ENCODE results near the gene RAX.

RAX gene

DNA sequence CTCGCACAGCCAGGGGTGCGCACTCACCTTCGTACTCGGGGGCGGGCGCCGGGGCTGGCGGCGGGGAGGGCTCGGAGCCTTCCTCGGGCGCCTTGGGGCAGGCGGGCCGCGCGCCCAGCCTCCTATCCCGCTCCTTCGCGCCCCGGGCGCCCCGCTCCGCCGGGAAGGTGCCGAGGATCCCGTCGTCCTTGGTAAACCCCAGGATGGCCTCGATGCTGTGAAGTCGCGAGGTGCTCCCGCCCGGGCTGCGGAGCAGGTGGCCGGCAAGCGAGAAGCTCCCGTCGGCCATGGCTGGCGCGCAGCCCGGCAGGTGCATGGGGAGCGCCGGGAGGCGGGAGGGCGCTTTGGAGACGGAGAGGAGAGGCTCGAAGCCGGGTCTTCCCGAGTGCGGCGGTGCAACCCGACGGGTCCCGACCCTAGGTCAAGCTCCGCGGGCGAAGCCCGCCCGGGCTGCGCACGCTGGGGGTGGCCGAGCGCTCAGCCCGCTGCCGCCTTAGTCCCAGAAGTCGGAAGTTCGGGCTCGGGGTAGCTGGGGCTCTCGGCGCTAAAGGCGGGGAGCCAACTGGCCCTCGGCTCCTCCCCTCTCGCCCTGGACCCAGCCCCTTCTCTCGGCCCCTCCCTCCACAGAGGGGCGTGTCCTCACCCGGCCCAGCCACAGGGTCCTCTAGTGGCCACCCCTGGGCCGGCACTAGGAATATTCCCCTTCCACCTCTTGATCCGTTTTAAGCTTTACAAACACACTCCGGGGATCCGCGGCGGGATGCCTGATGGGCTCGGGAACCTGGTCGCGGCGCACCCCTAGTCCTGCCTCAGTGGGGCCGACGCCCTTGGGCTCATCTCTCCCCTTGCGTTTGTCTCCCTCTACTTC lies at the start of gene RAX:
RAX (minus strand) TSS at position 564 of the 868 bp plus-strand sequence; CDS start at position 316, 248 bp downstream.
- no peak for DNase-seq (ENCODE audit: low spot score)

DNA sequence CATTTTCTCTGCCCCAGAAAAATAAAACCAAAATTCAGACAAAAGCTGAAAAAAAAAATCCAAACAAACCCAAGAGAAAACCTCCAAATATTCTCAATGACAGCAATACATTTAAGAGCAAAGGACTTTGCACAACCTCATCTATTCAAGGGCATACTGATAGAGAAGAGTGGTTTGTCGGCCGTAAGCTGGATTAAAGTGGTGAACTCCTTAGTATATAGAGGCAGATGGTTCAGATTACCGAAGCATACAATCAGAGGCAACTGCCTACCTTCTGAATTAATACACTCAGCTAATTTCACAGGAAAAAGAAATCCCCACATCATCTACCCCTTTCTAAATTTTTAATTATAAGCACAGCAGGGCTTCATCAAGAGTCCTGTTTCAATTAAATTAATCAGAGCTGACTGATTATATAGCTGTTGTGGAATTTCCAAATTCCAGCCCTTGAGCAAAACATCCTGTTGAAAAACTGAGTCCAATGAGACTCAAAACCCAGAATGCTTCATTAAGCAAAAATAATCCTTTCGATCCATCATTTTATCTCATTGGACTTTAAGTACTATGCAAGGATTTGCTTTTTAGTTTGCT lies 45.3 kb upstream of the RAX start, which contains the start of gene CPLX4:
CPLX4 (minus strand) TSS at position 190 of the 591 bp plus-strand sequence; CDS start at position 3, 187 bp downstream.
- no peak for DNase-seq (ENCODE audit: low spot score)

DNA sequence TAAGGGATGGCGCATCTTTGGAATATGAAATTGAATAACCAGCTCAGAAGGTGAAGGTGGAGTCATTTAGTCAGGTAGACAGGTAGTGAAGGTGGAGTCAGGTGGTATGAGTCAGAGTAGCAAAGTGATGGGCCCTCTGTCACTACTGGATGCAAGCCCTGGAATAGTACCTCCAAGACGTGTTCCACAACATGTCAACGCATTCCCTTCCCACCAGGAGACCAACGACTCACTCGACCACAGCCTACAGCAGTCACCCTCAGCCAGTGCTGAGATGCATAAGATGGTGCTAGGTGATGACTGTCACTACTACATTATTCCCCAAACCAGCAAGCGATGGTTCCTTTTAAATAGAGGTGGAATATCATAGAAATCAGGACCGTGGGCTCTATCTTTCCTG lies 38.4 kb upstream of the RAX start:
- no peak for DNase-seq (ENCODE audit: low spot score)

DNA sequence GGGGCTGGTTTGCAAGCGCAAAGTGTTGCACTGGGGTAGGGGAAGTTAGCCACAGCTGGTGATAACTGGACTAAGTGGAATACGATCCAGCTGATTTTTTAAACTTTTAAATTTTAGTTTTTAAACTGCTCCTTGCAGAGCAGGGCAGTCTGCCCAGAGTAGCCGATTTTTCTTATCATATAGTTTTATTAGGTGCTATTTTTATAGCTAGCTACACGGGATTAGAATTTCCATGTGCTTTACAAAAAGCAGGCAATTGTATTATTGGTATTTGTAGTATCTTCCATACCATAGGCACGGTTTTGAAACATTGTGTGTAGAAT lies 35.6 kb upstream of the RAX start:
- DNase-seq (ENCODE audit: low spot score): no peak

DNA sequence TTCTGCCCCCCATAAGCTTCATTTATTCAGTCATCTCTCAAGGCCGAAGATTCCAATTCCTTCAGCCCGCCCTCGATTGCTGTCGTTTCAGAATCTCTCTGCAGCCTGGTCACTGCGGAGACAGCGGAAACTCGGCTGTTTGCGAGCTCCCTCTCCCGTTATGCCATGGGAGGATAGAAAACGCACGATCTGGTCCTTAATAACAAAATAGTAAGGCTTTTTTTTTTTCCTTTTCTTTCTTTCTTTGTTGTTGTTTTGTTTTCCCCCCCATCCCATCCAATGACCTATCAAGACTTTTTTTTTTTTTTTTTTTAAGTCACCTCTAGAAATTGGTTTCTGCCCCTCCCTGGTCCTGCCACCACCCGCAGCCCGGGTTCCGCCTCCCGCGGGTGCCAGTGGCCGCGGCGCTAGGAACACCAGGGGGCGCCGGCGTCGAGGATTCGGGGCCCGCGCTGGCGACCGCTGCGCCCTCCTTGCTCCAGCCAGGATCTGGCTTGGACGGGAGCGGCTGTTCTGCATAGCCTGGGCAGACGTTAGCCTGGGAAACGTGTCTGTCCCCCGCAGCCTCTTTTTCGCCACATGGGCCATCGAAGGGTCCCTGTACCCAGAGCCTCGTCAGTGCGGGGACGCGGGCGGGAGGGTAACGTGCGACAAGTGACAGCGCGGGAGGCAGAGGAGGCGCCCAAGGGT lies 35.1 kb upstream of the RAX start:
- DNase-seq (ENCODE audit: low spot score): peak; percentile 57

DNA sequence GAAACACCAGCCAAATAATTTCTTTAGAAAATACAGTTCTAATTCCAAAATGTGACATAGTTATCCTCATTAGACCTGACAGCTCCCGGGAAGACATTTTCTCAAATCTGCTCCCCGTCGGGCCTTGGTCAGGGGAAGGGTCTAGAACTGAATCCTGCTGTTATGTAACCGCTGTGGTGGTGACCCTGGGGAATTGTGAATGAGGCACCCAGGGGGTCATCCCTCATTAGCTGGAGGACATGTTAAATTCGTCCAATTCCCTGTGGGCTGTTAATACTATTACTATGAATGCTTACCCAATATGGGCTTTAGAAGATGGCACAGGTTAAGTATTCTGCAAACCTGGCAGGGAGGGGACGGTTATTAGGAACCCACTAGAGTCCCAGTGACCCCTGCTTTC lies 33.4 kb upstream of the RAX start:
- no peak for DNase-seq (ENCODE audit: low spot score)

DNA sequence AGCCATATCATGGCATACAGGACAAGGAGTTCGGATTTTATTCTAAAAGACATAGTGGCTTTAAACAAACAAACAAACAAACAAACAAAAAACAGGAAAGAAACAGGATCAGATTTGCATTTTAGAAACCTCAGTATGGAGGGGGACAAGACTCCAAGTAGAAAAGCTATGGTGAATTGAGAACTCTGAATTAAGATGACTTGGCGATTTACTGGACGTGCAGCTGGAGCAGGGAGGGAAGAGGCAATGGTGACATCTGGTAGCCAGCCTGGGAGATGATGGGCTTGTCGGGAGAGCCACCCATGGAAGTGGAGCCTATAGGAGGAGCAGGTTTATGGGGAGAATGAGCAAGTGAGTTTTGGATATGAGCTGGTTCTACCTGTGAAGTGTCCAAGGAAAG lies 32.0 kb upstream of the RAX start:
- DNase-seq (ENCODE audit: low spot score): no peak

DNA sequence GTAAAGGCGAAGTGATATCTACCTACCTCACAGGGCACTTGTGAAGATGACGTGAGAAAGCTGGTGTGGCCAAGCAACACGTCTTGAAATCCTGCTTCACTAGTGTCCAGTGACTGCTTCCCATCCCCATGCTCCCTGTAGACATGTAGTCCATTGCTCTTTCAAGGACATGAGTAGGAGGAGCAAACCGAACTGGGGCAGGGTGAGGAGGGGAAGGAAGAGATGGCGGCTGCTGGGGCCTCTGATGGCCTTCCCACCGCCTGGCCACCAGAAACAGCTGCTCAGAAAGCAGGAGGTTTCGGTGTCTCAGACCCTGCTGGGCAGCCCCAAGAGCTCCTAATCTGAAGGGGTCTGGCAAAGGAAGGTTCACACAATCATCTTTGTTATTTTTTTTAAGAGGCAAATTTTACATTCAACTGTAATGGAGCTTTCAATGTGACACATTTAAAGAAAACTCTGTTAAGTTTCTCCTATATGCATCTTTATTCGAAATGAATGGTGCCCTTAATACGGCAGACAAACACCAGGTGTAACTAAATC lies 30.5 kb upstream of the RAX start:
- DNase-seq (ENCODE audit: low spot score): no peak

DNA sequence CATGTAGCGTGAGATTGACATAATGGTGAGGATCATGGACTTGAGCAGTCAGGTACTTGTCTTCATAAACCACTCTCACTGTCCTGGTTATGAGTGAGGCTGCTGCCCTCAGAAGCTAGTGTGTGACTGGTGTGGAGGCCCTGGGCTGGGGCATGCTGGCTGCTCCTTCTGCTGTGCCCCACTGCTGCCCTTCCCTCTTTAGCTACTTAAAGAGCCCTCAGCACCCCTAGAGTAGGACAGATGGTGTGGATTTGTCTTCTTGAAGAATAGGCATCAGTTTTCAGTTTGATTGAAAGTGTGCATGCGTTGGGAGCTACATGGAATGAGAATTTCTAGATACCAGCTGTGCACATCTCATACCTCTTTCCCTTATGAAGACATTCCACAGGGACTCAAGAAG lies 29.8 kb upstream of the RAX start:
- DNase-seq (ENCODE audit: low spot score): no peak

DNA sequence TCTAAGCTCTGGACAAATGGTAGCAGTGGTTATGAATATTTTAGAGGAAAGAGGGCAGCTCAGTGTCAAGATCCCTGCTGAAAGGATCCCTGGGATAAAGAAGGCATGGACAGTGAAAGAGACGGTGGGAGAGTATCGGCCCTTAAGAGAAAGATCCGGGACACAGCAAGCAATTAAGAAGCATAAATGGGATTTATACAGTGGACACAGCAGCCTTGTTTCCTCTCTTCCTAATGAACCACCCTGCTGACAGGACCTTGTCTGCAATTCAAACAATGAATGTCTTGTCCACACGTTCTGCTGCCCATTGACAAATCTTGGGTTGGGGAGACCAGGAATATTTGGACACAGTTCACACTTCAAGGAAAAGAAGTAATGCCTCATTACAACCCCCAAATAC lies 28.7 kb upstream of the RAX start:
- DNase-seq (ENCODE audit: low spot score): no peak

DNA sequence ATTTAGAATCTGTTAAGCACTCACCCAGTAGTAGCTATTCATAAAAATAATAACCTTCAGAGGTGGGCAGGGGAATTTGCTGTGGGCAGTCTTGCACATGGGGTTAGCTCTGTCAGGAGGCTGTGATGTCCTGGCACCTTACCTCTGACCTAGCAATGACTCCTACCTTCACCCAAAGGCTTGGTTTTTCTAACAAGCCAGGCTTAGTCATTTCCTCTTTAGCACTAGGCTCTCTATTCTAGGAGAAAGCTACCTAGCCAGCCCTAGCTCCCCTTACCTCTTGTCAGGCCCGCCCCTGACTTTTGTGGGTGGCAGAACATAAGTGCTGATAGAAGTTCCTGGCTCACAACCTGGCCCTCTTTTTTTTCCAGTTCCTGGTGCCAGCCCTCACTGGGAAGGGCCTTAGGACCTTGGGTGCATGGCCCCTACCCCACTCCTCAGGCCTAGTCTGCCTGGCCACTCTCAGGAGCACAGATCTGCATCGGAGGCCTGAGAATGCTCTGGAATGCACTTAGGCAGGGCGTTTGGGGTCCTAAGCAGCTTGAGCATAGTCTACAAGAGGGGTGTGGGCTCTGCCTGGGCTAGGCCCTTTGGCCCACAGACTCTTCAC lies 27.5 kb upstream of the RAX start:
- DNase-seq (ENCODE audit: low spot score): no peak

DNA sequence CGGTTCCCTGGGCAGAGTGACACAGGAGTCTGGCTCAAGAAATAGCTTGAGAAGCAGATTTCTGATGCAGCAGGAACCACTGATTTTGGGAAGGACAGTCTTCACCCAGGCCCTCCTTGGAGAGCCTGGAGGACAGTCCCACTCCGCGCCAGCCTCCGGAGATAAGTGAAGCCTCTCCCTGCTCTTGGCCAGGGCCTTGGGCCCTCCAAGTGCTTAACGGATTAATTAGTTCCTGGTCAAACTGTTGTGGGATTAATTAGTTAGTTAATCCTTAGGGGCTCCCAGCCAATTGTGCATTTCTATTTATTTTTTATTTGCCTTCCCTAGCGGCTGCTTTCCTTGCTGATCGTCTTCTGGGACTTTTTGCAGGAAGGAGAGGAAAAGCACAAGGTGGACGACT lies 25.6 kb upstream of the RAX start:
- no peak for DNase-seq (ENCODE audit: low spot score)

DNA sequence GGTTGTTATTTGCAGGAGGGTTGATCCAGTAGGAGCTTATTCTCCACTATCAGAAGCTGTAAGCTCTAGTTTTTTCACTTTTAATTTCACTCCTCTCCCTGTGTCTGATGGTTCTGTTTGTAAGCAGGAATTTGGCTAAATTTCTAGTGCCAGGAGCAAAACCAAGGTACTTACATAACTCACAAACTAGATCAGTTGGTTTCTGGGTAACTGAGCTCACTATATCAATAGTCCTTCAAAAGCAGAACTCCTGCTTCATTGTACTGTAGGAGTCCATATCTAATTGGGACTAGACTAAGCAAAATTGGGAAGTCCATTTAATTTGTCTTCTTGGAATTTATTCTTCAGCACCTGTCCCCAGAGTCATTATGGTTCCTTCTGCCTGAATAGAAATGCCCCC lies 20.1 kb upstream of the RAX start:
- DNase-seq (ENCODE audit: low spot score): no peak

DNA sequence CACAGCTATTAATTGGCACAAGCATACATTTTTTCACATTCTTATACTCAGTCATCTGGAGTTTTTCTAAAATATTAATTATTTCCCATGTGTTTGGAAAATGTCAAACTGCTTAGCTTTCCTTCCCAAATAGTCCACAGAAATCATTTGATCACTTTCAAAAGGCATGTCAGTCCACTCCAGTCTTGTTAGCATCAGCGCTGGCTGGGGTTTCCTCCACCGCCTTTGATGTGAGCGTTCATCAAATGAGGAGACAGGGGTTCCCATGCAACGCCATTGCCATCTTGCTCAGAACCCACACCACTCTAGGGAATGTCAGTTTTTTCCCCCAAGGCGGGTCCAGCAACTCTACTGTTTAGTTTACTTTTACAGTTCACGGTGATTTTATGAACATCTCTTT lies 13.1 kb upstream of the RAX start:
- no peak for DNase-seq (ENCODE audit: low spot score)

DNA sequence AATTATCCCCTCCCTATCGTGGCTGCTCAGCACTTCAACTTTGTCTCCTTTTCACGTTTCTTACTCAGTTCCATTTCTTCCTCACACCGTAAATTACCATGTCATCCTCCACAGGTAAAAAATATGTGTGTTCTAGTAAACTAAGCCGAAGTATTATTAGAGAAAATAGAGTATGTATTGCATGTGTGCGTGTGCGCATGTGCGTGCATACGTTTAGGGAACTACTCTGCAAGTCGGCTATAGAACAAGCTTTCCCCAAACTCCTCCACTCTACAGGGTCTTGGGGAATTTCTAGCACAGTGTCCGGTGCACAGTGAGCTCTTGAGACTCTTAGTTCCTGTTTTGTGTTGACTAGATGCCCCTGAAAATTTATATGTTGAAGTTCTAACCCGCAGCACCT lies 9.1 kb upstream of the RAX start:
- DNase-seq (ENCODE audit: low spot score): no peak

DNA sequence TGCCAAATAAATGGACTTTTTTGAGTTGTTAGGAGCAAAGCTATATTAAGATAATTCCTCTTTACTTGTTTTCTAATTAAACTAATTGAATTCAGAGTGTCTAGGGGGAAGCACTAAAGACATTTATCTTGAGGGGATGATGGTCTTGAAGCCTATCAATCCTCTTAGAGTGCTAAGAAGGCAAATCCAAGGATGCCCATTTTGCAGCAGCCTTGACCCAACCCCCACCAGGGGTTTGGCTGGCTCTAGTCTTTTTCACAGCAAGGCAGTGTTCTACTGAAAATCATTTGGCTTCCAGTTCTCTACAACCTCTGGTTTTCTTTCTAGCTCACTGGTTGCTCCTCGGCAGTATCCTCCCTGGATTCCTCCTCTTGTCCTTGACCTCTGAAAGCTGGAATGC lies 6.5 kb upstream of the RAX start:
- no peak for DNase-seq (ENCODE audit: low spot score)

DNA sequence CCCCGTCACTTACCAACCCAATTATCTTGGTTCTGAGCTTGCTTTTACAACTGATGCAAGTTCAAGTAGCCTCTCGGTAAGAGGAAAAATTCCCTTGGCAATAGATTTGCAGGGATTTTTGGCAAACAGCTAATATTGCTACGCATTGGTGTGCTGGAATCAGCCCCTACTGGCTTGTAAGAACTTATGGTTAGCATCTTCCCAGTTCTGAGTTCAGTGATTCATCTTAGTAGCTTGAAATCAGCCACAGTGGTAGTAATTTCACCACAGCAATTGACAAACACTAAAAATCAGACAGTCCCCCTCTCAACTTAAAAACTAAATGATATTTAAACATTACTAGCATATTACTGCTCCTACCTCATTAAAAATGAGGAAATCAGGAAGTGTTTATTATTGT lies 5.9 kb upstream of the RAX start:
- no peak for DNase-seq (ENCODE audit: low spot score)

DNA sequence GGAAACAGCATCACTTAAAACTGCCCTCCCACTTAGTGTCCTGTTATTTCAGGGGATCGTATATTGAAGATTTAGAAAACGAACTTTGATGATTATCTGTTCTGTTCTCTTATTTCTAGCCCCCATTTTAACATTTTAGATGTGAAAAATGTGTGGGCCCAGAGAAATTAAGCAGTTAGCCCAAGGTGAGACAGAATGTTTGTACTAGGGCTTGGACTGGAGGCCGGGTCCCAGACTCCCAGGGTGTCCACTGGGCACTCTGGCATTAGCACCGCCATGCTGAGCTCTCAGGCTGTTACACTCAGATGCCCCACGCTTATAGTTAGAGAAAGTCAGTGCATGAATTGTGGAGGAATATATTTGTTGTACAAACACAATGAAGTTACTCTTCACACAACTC lies 5.5 kb upstream of the RAX start:
- DNase-seq (ENCODE audit: low spot score): no peak

DNA sequence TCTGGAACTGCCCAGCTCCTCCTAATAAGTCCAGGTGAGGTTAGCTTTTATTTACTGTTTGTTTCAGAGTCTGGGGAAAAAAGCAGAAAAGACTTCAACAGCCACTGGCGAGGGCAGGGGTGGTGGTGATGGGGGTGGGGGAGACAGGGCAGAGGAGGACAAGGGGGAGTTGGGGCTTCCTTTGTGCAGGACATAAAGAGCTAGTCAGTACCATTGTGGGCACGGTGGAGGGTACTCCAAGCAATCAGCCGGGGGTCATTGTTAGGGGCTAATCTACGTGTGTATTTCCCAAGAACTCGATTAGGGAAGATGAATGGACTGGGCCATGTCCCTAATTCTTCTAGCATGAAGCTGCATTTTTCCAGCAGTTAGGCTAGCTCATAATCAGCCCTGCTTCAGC lies 2.8 kb upstream of the RAX start:
- DNase-seq (ENCODE audit: low spot score): no peak

DNA sequence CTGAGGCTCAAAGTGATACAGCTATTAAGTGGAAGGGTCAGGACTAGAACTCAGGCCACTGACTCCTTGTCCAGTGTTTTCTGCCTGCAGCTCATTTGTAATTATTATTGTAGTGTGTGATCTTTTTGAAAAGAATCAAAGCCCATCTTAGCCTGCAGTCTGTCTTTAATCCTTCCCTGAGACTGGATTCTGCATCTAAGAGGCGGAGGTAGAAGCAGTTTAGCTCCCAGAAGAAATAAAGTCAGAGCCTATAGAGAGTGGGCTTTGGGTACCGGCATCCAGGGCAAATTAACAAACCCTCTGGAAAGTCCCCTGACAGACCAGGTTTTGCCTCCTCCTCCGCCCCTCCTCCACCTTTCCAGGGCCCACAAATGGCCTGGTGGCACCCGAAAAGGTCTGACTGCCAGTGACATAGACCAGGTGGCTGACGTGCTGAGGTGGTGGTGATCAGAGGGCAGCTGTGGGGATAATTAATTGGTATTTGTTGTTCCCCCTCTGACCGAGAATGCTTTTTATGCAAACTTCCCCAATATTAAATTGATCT lies 2.2 kb upstream of the RAX start:
- DNase-seq (ENCODE audit: low spot score): no peak

DNA sequence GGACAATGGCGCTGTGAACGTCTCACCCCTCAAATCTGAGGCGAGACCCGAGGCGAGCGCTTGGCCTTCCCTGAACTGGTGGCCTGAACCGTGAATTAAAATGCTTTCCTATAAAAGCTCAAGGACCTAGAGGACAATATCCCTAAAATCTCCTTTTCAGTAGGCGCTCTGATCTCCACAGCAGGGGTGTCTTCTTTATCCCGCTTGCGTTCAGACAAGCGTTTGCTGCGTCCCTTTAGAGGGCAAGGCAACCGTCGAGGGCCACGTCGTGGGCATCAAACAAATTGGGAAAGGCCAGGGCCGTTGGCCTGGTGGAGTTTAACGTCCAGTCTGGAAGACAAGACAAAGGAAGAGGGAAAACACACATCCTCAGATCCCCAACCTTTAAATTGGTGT lies 1.3 kb upstream of the RAX start:
- no peak for DNase-seq (ENCODE audit: low spot score)

DNA sequence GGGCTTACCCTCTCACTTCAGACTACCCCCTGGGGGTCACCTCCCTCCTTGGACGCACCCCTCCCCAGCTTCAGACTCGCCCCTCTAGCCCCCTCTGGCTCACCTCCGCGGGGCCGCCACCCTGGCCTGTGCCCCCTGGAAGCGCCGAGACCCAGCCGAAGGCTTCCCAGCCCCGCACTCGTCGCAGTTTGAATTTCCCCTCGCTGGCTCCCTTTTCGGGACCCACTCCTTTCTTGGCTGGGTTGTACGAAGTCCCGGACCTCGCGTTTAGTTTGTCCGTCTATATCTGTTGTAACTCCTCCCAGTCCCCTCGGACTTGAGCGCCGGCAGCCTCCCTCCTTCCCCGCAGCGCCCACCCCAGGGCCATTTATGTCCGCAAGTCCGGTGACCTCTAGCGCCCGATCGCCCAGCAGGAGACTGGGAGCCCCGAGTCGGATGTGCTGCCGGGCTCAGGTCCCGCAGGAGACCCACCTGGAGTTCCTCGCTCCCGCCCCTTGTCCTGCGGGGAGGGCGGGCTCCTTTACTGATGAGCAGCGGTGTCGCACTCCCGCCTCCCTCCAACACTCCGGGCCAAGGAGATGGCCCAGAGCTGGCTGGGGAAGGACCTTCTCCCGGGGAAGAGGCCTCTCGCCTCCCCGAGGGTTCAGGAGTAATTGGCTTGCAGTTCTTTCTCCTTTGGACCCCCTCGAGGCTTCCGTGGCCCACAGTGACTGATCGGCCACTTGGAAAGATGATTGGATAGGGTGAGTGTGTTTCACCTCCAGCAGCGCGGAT lies 692 bp upstream of the RAX start:
- no peak for DNase-seq (ENCODE audit: low spot score)
